Thoracic aorta (tissue), 2 donors: Measurements from ENCODE around the gene BMERB1. TPM values are rescaled to one million over a fixed set of nuclear protein-coding genes. Genes with fewer than 3 reads are reported as not detected.

Experiments used
- ATAC-seq: fragments of 150-250 bp; one replicate; pipeline ENCODE4 v1.8.0; 2017; ENCODE audit warnings: low read depth; ENCODE audit not compliant: insufficient number of reproducible peaks, low FRiP score
- DNase-seq: peaks from one replicate; pipeline ENCODE4 v3.0.0-alpha.2; 2020; ENCODE audit warnings: low spot score
- H3K27ac ChIP-seq, 2 donors: fragments of 200-600 bp; sonication (generic); 1 replicate in 1 of 2; 2 replicates in 1 of 2; pipeline ENCODE4 v1.5.1; 2016; ENCODE audit warnings: mild to moderate bottlenecking in 2 of 2, moderate library complexity in 2 of 2
- H3K27me3 ChIP-seq: fragments of 200-600 bp; sonication (generic); replicated peaks from 2 replicates; pipeline ENCODE4 v1.6.0; 2016; ENCODE audit warnings: mild to moderate bottlenecking; ENCODE audit not compliant: insufficient read depth
- H3K36me3 ChIP-seq: fragments of 200-600 bp; sonication (generic); one replicate; pipeline ENCODE4 v1.5.1; 2016
- H3K4me1 ChIP-seq, 2 donors: fragments of 200-600 bp; sonication (generic); 1 replicate in 1 of 2; 2 replicates in 1 of 2; pipeline versions ENCODE4 v1.5.1 to v1.6.0; 2016; ENCODE audit warnings: low read depth in 2 of 2, mild to moderate bottlenecking in 1 of 2; ENCODE audit not compliant: control insufficient read depth in 1 of 2
- H3K4me3 ChIP-seq: fragments of 200-600 bp; sonication (generic); 2 replicates; pipeline ENCODE4 v1.5.1; 2016; ENCODE audit warnings: mild to moderate bottlenecking
- H3K9me3 ChIP-seq: fragments of 200-600 bp; sonication (generic); 2 replicates; pipeline ENCODE4 v1.5.1; 2016
- CTCF ChIP-seq: fragments of 200-600 bp; sonication (generic); IDR thresholded peaks from one replicate; pipeline ENCODE4 v1.5.1; 2019; ENCODE audit warnings: antibody characterized with exemption
- total RNA-seq, 2 donors: library from RNA; depleted of rRNA; stranded (reverse); fragments of >200 nt; gene quantifications; one replicate each; pipeline versions ENCODE4 v1.1.0 to v1.2.3, GENCODE V29; 2016

Gene BMERB1
- total RNA-seq, 2 donors from 2014 or later, result 75.1 to 95.2 TPM

- H3K36me3 ChIP-seq, result peaks cover 16% of the 10 kb centered on the region
- no peak for ATAC-seq
- no peak for DNase-seq
- H3K9me3 ChIP-seq, result no peaks in the 10 kb centered on the region
- H3K4me1 ChIP-seq, result no peaks in the 10 kb centered on the region
- no peak overlapping the region for H3K4me3 ChIP-seq
- no peak overlapping the region for H3K27ac ChIP-seq
- no peak for TF ChIP-seq CTCF
- no peaks in the 10 kb centered on the region for H3K27me3 ChIP-seq
Observed at GRCh38 chr16:15578824-15579223, 144.4 kb downstream of the BMERB1 start.

- H3K27me3 ChIP-seq, result no peaks in the 10 kb centered on the region
- no peaks in the 10 kb centered on the region for H3K4me1 ChIP-seq
- no peak for DNase-seq
- H3K36me3 ChIP-seq, result peaks cover 22% of the 10 kb centered on the region
- H3K27ac ChIP-seq, result no peak overlapping the region
- ATAC-seq, result no peak
- no peak overlapping the region for H3K4me3 ChIP-seq
- TF ChIP-seq CTCF, result no peak
- no peaks in the 10 kb centered on the region for H3K9me3 ChIP-seq
Observed at GRCh38 chr16:15581127-15581815, 146.9 kb downstream of the BMERB1 start.

- no peak for TF ChIP-seq CTCF
- Histone ChIP-seq H3K9me3 (no peaks in the 10 kb centered on the region), H3K36me3 (peaks cover 27% of the 10 kb centered on the region), H3K4me1 (no peaks in the 10 kb centered on the region), H3K4me3 (no peak overlapping the region), H3K27ac (no peak overlapping the region), H3K27me3 (no peaks in the 10 kb centered on the region)
- no peak for ATAC-seq
- DNase-seq, result no peak
Observed at GRCh38 chr16:15583526-15583925, 149.1 kb downstream of the BMERB1 start.

- H3K27ac ChIP-seq, result no peak overlapping the region
- no peaks in the 10 kb centered on the region for H3K9me3 ChIP-seq
- H3K36me3 ChIP-seq, result peaks cover 27% of the 10 kb centered on the region
- H3K4me3 ChIP-seq, result no peak overlapping the region
- ATAC-seq, result no peak
- TF ChIP-seq CTCF, result no peak
- H3K4me1 ChIP-seq, result peaks cover 11 to 18% of the 10 kb centered on the region in 2 donors
- no peak for DNase-seq
- no peaks in the 10 kb centered on the region for H3K27me3 ChIP-seq
Observed at GRCh38 chr16:15585956-15586355, 151.6 kb downstream of the BMERB1 start.

- peaks cover 23% of the 10 kb centered on the region for H3K36me3 ChIP-seq
Observed at GRCh38 chr16:15586716-15587115, 152.3 kb downstream of the BMERB1 start.

More at GRCh38 chr16:15586716-15587115, 152.3 kb downstream of the BMERB1 start:
- ATAC-seq (no peak), DNase-seq (no peak)
- no peaks in the 10 kb centered on the region for H3K9me3 ChIP-seq
- H3K27me3 ChIP-seq, result no peaks in the 10 kb centered on the region
- no peak overlapping the region for H3K4me3 ChIP-seq
- H3K4me1 ChIP-seq, result peaks cover 11 to 25% of the 10 kb centered on the region in 2 donors
- no peak overlapping the region for H3K27ac ChIP-seq
- no peak for TF ChIP-seq CTCF
